Activated effector memory CD4-positive, alpha-beta T cell treated with anti-CD3 and anti-CD28 coated beads, Interleukin-2, amount 50 U/mL, for 16 hours (primary cell): ENCODE measurements around the gene HIGD1A.
A peak's percentile ranks its signal among the peaks of the same experiment; 100 is the strongest.

Experiments used
- DNase-seq: peaks from one replicate; pipeline ENCODE4 v3.0.0-alpha.2; 2020

The HIGD1A gene

DNA sequence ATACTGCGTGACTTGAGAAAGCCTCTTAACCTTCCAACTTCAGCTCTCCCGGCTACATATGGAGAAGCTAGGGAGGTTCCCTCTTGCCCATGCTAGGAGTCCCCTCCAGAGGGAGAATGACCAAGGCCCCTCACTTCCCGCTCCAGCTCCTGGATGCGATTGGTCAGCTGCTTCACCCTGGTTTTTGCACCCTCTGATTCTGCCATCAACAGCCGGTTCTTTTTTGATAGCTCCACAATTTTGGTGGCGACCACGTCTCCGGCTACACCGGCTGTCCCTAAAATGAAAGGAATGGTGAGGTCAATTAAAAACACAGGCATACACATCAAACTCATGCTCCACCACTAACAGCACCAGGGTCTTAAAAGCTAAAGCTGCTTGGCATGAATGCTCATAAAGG lies 51.8 kb downstream of the HIGD1A start:
- DNase-seq, result peak; percentile 36

DNA sequence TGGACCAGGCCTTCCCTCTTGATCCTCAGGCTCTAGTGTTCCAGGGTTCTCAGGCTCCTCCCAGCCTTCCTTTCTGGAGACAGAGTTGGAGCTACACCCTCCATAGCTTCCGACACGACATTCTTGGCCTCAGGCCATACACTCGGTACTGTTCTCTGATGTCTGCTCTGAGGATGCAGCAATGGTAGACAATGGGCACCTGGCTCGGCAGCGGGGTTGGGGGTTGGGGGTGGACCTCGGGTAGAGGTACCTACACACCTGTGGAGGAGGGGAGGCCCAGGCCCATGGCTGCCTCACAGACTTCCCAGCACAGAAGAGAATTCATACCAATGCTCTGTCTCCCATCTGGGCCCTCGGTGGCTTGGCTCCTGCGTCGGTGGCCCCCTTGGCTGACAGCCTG lies 52.7 kb downstream of the HIGD1A start:
- peak; percentile 44 for DNase-seq

DNA sequence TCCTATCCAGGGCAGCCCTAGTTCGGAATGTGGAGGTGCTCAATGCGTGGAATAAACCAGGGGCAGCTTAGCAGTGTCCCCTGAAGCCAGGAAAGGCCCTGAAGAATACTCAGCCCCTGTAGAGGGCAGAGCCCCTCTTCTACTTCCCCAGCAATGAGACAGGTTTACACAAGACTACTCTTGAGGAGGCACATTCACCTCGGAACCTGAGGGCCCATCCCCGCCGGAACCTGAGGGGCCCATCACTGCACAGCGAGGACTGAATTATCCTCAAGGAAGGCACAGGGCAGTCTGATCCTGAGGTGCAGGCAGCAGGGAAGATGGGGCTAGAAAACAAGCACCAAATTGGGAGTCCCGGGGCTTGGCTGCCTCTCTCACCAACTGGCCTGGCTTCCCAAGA lies 53.5 kb downstream of the HIGD1A start:
- peak; percentile 37 for DNase-seq

- peak; percentile 49 for DNase-seq
These were observed 54.5 kb downstream of the HIGD1A start for GRCh38 chr3:42749753-42750231.

DNA sequence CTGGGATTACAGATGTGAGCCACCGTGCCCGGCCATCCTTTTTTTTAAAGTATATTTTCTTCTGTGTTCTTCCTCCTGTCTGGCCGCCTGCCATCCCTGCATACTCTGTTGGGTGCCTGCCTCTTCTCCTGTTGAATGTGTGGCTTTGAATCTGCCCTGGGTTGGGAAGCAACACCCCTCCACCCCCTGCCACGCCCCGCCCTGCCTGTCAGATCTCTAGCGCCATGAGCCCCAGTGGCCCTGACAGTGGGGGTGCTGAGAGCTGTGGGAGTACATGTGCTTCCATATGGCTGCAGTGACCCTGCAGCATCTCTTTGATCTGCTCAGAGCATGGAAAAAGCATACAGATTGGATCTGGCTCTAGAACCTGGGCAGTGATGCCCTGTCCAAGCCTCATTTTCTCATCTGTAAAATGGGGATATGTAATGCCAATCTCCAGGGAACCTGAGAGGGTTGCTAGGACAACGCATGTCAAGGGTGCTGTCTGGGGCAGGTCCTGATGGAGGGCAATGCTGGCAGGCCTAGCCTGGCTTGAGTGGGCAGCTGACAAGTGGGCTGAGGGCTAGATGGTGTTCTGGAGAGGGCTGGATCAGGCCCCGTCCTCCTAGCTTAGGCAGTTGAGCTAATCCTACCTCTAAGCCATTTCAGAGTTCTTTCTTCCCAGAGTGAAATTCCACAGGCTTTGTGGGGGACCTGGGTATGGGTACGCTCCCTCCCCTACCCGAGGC lies 55.1 kb downstream of the HIGD1A start:
- peak; percentile 43 for DNase-seq

DNA sequence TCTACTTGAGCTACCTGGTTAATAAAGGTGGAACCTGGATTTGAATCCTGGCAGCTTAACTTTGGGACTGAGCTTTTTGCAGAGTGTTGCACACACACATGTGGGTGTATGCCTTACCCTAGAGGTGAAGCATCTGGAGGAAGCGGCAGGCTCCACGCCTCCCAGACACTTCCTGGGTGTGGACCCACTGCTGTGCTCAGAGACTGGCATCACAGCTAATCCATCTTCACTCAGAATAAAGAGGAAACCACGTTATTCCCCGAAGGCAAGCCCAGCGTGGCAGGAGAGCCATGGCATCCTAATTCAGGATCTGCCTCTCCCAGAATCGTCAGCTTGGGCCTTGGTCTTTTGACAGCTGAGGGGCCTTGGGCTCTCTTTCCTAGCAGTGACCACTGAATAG lies 56.7 kb downstream of the HIGD1A start:
- peak; percentile 73 for DNase-seq

DNA sequence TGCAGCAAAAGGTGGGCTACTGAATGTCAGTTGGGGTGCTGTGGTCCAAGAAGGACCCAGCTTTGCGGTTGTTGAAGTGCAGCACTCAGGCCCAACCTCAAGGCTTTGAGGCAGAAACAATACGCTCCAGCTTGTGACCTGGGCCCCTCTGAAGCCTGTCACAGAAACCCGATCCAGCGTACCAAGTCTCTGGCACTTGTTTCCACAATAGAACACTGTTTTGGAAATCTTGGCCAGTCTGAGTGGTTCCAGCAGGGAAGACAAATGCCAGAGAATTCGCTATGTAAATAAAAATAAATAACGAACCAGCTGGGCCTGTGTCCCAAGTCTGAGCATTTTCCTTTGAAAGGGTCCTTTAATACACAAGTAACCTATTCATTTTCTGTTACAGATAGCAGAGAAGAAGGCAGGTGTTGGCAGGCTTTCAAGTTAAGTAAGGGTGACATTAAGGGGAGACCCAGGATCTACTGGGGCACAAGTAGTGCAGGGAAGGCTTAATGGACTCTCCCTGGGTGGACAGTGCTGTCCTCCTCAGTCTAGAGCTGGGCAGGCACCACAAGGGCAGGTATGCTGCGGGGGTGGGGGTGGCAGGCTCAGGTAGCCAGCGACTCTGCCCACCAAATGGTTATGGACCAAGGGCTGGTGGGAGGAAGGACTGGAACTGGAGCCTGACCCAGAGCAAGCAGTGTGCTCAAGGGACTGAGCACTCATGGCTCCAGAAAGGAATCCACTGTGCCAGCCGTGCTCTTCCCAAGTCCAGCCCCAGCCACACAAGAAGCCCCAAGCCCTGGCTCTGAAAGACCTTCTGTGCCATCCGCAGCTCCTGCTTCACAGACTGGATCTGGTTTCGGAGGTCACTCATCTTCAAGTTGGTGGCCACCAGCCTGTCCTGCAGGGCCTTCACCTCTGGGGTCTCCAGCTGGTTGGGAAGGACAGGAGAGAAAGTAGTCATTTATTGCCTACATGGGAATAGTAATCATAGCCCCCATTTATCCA lies 57.5 kb downstream of the HIGD1A start:
- DNase-seq, result peak; percentile 54

GRCh38 chr3:42745776-42746454 lies 58.4 kb downstream of the HIGD1A start:
- DNase-seq, result peak; percentile 36

DNA sequence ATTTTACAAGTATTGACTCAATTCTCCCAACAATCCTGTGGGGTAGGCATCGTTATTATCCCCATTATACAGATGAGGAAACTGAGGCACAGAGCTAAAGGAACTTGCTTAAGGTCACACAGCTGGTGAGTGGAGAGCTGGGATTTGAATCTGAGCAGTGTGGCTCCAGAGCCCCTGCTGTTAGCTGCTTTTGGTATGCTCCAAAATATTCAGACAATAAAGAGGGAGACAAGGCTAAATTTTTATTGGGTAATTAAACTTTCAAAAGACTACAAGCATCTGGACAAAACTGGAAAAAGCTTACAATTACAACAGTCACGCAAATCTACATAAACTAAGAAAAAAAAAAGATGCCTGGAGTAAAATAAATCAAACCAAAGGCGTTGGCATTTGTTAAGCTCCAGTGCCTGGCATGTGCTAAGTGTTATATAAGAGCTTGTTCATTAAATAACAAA lies 59.0 kb downstream of the HIGD1A start:
- no peak for DNase-seq

DNA sequence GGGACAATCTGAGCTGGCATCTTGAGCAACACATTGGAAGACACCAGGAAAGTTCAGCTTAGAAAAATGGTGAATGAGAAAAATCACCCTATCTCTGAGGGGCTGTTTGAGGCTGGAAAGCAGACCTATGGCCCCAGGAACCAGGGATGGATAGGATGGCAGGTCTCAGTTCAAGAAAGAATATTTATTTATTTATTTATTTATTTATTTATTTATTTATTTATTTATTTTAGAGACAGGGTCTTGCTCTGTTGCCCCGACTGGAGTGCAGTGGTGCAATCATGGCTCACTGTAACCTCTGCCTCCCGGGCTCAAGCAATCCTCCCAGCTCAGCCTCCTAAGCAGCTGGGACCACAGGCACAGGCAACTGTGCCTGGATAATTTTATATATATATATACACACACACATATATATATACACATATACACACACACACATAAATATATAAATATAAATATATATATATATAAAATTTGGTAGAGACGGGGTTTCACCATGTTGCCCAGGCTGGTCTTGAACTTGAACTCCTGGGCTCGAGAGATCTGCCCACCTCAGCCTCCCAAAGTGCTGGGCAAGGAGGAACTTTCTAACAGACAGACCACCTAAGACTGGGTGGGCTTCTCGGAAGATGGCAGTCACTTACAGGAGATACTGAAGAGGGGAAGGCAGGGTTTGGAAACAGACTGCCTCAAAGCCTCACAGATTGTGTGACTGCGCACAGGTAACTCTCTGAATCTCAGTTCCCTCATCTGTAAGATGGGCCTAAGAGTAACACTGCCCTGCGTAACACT lies 60.9 kb downstream of the HIGD1A start:
- no peak for DNase-seq

DNA sequence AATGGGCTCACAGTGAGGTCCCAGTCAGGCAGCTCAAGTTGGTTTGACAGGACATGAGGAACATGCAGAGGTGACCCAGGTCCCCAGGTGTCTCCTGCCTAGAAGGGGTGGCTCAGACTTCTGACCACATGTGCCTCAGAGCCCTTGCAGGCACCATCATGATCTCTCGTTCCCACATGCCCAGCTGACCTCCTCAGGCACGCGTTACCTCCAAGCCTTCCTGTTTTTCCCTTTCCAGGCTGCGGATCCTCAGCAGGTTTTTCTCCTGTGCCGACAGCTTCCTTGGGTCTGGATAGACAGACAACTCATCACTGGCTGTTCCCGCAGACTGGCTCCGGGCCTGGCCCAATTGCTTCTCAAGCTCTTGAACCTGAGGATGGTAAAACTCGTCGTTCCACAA lies 61.6 kb downstream of the HIGD1A start:
- DNase-seq, result peak; percentile 55

DNA sequence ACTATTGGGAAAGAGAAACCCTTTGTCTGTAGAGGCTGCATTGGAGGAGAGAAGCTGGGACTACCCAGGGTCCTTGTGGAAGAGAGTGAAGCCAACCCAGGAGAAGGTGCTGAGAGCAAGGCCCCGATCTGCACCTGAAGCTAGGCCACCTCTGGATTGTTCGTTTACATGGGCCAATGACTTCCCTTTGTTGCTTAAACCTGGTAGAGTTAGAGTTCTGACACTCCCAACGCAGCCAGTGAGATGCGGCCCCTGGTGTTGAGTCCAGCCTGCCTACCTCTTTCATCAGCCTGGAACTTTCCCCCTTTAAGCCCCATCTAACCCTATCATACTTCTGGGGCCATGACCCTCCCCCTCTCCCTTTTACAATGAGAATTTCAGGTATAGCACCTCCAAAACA lies 62.0 kb downstream of the HIGD1A start:
- DNase-seq, result peak; percentile 2

DNA sequence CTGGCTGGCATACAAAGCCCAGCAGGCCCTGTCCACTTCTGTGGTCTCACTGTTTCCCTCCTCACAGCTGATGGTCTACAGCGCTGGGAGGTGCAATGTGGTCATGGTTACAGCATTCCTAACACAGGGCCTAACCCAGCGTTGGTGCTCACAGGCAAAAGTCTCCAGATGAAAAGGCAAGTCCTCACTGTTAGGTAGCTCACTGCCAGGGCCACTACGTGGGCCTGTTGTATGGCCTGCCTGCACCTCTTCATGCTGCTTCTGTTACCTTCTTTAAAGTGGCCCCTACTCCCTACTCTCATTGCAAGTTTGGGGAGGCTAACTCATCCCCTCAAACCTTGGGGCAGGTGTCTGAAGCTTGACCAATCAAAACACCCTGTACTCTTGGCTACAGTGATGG lies 62.5 kb downstream of the HIGD1A start:
- peak; percentile 10 for DNase-seq

DNA sequence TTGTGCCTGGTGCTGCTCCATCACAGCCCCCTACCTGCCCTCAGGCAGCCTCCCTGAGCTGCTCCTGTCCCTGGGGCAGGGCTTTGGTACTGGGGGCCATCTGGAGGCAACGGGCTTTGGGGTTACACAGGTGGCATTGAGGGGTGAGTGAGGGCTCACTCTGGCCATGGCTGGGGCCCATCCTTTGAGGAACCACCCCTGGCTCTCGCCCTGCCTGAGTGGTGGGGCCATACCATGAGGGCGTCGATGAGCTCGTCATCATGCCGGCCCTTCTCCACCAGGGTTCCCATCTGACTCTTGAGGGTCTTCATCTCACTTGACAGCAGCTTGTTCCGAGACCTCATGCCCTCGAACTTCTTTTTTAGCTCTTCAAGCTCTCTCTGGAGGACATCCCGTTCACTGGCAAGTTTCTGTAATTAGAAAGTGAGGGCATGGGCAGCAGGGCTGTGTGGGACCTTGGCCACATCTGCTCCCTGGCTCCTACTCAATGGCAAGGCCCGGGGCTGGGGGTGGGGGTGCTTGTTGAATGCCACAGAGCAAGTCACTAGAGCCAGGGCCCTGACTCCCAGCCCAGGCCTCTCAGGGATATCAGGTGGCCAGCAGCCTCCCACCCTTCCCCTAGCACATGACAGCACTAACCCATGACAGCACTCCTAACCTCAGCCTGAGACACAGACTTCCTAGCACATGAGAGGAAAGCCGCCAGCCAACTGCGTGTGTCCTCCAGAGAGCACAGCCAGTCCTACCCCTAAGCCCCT lies 64.7 kb downstream of the HIGD1A start:
- DNase-seq, result peak; percentile 45

DNA sequence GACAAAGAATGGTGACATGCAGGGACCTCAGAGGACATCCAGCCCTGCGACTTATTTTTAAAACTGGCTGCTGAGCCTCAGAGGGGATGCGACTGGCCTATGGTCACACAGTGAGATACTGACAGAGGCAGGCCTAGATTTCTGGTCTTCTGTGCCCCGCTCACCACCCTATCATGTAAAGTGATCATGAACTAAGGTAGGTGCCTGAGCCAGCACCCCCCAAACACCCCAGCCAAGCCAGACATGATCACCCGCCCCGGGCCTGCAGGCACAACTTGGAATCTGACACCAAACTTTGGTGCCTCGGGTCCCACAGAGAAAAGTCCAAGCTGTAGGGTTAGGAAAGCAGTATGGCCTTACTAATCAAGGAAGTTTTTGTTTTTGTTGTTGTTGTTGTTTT lies 67.8 kb downstream of the HIGD1A start:
- peak; percentile 47 for DNase-seq

GRCh38 chr3:42736081-42736480 lies 68.2 kb downstream of the HIGD1A start:
- DNase-seq, result no peak

DNA sequence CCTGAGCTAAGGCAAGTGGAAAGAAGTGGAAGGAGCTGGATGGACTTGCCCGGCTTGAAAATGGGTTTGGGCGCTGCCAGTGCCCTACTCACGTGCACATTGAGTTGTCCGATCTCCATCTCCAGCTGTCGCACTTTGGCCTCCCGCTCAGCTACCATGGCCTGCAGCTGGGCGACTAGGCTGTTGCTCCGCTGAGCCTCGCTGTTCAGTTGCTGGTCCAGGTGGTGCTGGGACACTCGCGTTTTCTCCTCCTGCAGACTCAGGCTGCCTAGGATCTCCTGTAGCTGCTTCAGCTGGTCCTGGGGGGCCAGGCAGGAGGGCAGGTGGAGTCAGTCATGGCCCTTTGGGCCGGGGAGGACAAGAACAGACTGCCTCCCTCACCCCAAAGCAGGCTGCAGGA lies 68.7 kb downstream of the HIGD1A start:
- peak; percentile 45 for DNase-seq

DNA sequence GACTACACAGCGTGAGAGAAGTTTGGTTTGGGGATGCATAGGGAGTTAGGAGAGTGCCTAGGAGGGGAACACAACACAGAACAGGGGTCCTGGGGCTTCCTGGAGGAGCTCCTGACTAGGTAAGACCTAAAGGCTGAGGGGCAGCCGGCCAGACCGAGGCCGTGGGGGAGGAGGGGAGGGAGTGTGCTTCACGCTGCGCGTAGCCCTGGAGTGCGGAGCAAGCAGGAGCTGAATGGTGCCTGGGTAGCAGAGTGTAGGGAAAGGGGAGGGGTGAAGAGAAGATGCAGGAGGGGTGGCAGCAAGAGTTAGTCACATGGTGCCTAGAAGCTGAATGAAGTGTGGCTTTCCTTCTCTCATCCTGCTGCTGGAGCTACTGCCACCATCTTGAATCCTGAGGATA lies 69.3 kb downstream of the HIGD1A start:
- DNase-seq, result peak; percentile 45

DNA sequence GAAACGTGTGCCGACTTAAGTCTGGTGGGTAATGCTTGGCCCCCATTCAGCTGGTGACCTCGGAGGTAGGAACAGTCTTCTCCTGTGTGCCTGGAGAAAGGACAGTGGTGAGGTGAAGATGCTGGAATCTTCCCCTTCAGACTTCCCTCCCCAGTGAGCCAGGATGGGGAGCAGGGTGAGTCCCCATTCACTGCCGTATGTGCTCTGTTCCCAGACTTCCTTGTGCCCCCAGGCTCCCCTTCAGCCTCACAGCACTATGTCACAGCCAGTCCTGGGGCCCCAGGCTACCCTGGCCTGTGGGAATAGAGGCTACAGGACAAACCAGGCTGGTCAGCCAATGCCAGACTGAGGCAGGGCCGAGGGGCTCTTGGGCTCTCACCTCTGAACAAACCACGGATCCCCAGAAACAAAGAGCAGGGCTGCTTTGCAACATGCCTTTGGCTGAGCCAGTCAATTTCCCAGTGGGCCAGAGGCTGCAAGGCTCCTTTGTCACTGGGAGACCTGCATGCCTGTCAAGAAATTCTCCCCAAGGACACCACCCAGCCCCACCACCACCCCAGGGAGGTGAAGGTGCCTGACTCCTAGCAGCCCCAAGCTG lies 69.9 kb downstream of the HIGD1A start:
- peak; percentile 38 for DNase-seq

DNA sequence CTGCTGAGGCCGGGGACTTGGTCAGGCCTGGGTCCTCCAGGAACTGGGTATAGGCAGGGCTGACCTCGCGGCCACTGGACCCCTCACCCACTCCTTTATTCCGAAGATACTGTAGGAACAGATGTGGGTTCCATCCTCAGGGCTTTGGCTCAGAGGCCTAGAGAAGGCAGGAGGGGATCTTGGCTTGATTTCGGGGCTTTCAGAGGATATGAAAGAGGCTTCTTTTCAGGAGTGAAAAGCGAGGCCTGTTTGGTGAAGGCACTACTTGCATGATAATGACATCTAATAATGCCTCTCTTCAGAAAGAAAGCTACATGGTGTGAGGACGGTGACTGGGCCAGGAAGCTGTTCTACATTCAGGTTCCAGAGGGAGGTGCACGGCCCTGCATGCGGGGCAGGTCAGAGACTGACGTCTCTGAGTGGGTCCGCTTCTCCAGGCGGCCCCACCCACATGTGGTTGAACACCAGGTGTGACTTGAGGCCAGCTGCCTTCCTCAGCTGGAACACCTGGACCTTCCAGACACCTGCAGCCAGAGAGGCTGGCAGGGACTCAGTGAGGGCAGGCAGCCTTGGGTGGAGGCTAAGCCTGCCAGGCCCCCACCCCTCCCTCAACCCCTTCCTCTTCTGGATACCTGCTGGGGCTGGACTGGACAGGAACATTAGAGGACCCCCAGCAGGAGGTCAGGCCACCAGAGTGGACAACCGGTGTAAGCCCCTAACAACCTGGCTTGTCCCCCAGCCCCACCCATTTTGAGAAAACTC lies 70.6 kb downstream of the HIGD1A start:
- peak; percentile 58 for DNase-seq
